GM18526 (cell line): ENCODE results near the gene RCN1.

Experiments used
- POLR2A ChIP-seq: IDR thresholded peaks from 3 replicates; pipeline ENCODE4 v1.6.1; 2011; ENCODE audit not compliant: insufficient read length; ENCODE audit errors: extremely low read depth

The RCN1 gene

GRCh38 chr11:32131321-32131720, 40.4 kb downstream of the RCN1 start:
- no peak for TF ChIP-seq POLR2A

- TF ChIP-seq POLR2A = no peak
Observed at GRCh38 chr11:32136657-32137056, 45.8 kb downstream of the RCN1 start.

GRCh38 chr11:32137263-32137662, 46.4 kb downstream of the RCN1 start:
- TF ChIP-seq POLR2A = no peak

GRCh38 chr11:32137869-32138268, 47.0 kb downstream of the RCN1 start:
- no peak for TF ChIP-seq POLR2A

GRCh38 chr11:32138902-32139301, 48.0 kb downstream of the RCN1 start:
- no peak for TF ChIP-seq POLR2A

GRCh38 chr11:32139896-32140520, 49.1 kb downstream of the RCN1 start:
- TF ChIP-seq POLR2A = no peak

GRCh38 chr11:32141745-32142546, 51.1 kb downstream of the RCN1 start:
- no peak for TF ChIP-seq POLR2A

GRCh38 chr11:32143378-32143777, 52.5 kb downstream of the RCN1 start:
- no peak for TF ChIP-seq POLR2A

- no peak for TF ChIP-seq POLR2A
Observed at GRCh38 chr11:32145282-32145681, 54.4 kb downstream of the RCN1 start.

GRCh38 chr11:32148895-32149294, 58.0 kb downstream of the RCN1 start:
- TF ChIP-seq POLR2A = no peak

GRCh38 chr11:32149748-32150147, 58.9 kb downstream of the RCN1 start:
- TF ChIP-seq POLR2A = no peak

- TF ChIP-seq POLR2A = no peak
Observed at GRCh38 chr11:32151027-32151426, 60.2 kb downstream of the RCN1 start.

- TF ChIP-seq POLR2A = no peak
Observed at GRCh38 chr11:32152216-32152615, 61.3 kb downstream of the RCN1 start.

GRCh38 chr11:32152821-32153220, 61.9 kb downstream of the RCN1 start:
- TF ChIP-seq POLR2A = no peak

- TF ChIP-seq POLR2A = no peak
Observed at GRCh38 chr11:32153747-32154146, 62.9 kb downstream of the RCN1 start.

- no peak for TF ChIP-seq POLR2A
Observed at GRCh38 chr11:32154275-32154674, 63.4 kb downstream of the RCN1 start.
